Measurements from ENCODE around the gene IL11RA.

IL11RA gene

DNA sequence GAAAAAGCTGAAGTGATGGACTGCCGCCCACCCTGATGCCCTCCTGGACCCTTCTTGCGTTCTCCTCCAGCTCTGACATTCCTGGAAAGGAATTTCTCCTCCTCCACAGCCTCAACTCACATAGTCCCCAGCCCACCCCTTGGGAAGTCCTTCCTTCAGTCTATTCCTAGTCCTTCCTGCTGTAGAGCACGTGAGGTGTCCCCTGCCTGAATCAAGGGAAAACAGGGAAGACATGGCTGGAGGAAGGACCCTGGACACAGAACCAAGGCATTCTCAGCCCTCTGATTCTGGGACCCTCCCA, 26.8 kb upstream of the IL11RA start:
- Histone ChIP-seq H3K9me3 (ENCODE audit: control insufficient read depth, insufficient read depth, low read length) (no peaks in the 10 kb centered on the region; the same call in 1 of the 2 replicates), H3K9me2 (replicated peaks; ENCODE audit: control insufficient read depth, low read length) (no peaks in the 10 kb centered on the region), H3K4me2 (ENCODE audit: low read length) (no peak overlapping the region), H3F3A (ENCODE audit: control insufficient read depth, insufficient read depth) (no peaks in the 10 kb centered on the region), H3K4me3 (ENCODE audit: low read length) (no peak overlapping the region), H4K20me1 (ENCODE audit: control insufficient read depth, insufficient read depth, low read depth, low read length) (no peaks in the 10 kb centered on the region), H3K79me2 (ENCODE audit: control insufficient read depth, low read length) (no peaks in the 10 kb centered on the region; the same call in 1 of the 2 replicates), H3K4me1 (ENCODE audit: control insufficient read depth, low read length) (peaks cover 20% of the 10 kb centered on the region), H3K27ac (ENCODE audit: low read depth, low read length) (no peak overlapping the region), H3K36me3 (ENCODE audit: control insufficient read depth, low read length) (no peaks in the 10 kb centered on the region), H3K27me3 (ENCODE audit: control insufficient read depth, low read length) (peaks cover 63% of the 10 kb centered on the region)
- TF ChIP-seq, protein P1, sequence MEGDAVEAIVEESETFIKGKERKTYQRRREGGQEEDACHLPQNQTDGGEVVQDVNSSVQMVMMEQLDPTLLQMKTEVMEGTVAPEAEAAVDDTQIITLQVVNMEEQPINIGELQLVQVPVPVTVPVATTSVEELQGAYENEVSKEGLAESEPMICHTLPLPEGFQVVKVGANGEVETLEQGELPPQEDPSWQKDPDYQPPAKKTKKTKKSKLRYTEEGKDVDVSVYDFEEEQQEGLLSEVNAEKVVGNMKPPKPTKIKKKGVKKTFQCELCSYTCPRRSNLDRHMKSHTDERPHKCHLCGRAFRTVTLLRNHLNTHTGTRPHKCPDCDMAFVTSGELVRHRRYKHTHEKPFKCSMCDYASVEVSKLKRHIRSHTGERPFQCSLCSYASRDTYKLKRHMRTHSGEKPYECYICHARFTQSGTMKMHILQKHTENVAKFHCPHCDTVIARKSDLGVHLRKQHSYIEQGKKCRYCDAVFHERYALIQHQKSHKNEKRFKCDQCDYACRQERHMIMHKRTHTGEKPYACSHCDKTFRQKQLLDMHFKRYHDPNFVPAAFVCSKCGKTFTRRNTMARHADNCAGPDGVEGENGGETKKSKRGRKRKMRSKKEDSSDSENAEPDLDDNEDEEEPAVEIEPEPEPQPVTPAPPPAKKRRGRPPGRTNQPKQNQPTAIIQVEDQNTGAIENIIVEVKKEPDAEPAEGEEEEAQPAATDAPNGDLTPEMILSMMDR (IDR thresholded peaks at IDR 0.05; ENCODE audit: low read depth, low read length, poor library complexity, severe bottlenecking) = no peak
- no peak for TF ChIP-seq EZH2phosphoT487 (IDR thresholded peaks at IDR 0.05; ENCODE audit: borderline replicate concordance, low read length)

- Histone ChIP-seq H3K4me2 (ENCODE audit: low read length) (peak overlapping the region; percentile 57), H3K27ac (ENCODE audit: low read depth, low read length) (no peak overlapping the region), H4K20me1 (ENCODE audit: control insufficient read depth, insufficient read depth, low read depth, low read length) (no peaks in the 10 kb centered on the region), H3F3A (ENCODE audit: control insufficient read depth, insufficient read depth) (no peaks in the 10 kb centered on the region), H3K27me3 (ENCODE audit: control insufficient read depth, low read length) (peaks cover 65% of the 10 kb centered on the region), H3K36me3 (ENCODE audit: control insufficient read depth, low read length) (no peaks in the 10 kb centered on the region), H3K79me2 (ENCODE audit: control insufficient read depth, low read length) (no peaks in the 10 kb centered on the region), H3K9me3 (ENCODE audit: control insufficient read depth, insufficient read depth, low read length) (no peaks in the 10 kb centered on the region), H3K4me3 (ENCODE audit: low read length) (peak overlapping the region; percentile 45), H3K4me1 (ENCODE audit: control insufficient read depth, low read length) (peaks cover 13% of the 10 kb centered on the region), H3K9me2 (replicated peaks; ENCODE audit: control insufficient read depth, low read length) (no peaks in the 10 kb centered on the region)
- peak; percentile 87; the same call in 1 of the 2 replicates for TF ChIP-seq EZH2phosphoT487 (IDR thresholded peaks at IDR 0.05; ENCODE audit: borderline replicate concordance, low read length)
- TF ChIP-seq, protein P1 (IDR thresholded peaks at IDR 0.05; ENCODE audit: low read depth, low read length, poor library complexity, severe bottlenecking) = no peak
Measured at GRCh38 chr9:34627716-34628655, 24.0 kb upstream of the IL11RA start.

GRCh38 chr9:34628656-34629490, 23.1 kb upstream of the IL11RA start, which contains the start of gene ARID3C:
TSS of gene ARID3C (minus strand) at chr9:34629066. CDS start at chr9:34628014, 1,052 bp downstream.
- Histone ChIP-seq H3K4me3 (ENCODE audit: low read length) (peak within 1 kb of the TSS; percentile 45), H3K9me2 (replicated peaks; ENCODE audit: control insufficient read depth, low read length) (no peaks in the 10 kb centered on the region), H3F3A (ENCODE audit: control insufficient read depth, insufficient read depth) (no peaks in the 10 kb centered on the region), H3K36me3 (ENCODE audit: control insufficient read depth, low read length) (no peaks in the 10 kb centered on the region), H3K9me3 (ENCODE audit: control insufficient read depth, insufficient read depth, low read length) (no peaks in the 10 kb centered on the region), H3K27me3 (ENCODE audit: control insufficient read depth, low read length) (peaks cover 58% of the 10 kb centered on the region), H3K4me2 (ENCODE audit: low read length) (peak within 1 kb of the TSS; percentile 57), H3K27ac (ENCODE audit: low read depth, low read length) (no peak within 1 kb of the TSS), H4K20me1 (ENCODE audit: control insufficient read depth, insufficient read depth, low read depth, low read length) (no peaks in the 10 kb centered on the region), H3K79me2 (ENCODE audit: control insufficient read depth, low read length) (no peaks in the 10 kb centered on the region), H3K4me1 (ENCODE audit: control insufficient read depth, low read length) (peaks cover 13% of the 10 kb centered on the region)
- TF ChIP-seq, protein P1 (IDR thresholded peaks at IDR 0.05; ENCODE audit: low read depth, low read length, poor library complexity, severe bottlenecking) = no peak
- TF ChIP-seq EZH2phosphoT487 (IDR thresholded peaks at IDR 0.05; ENCODE audit: borderline replicate concordance, low read length) = peak; percentile 47; the same call in 1 of the 2 replicates

Measured in DOHH2 (cell line).